Stomach (tissue), 9 donors: ENCODE results near the gene GRK2. TPM values are rescaled to one million over a fixed set of nuclear protein-coding genes. Genes with fewer than 3 reads are reported as not detected.

Source experiments
- DNase-seq, 2 donors: peaks; one replicate each; pipeline versions ENCODE4 v3.0.0 to v3.0.0-alpha.2; 2013 to 2019
- H3K27ac ChIP-seq, 5 donors: fragments of 200-600 bp in 4 of 5; sonication (generic) in 4 of 5; one replicate each; pipeline ENCODE4 v1.5.1; 2013 to 2019; ENCODE audit warnings: mild to moderate bottlenecking in 1 of 5, moderate library complexity in 1 of 5
- H3K27me3 ChIP-seq, 3 donors: fragments of 200-600 bp; sonication (generic); one replicate each; pipeline ENCODE4 v1.5.1; 2017 to 2019; ENCODE audit warnings: mixed run types in 1 of 3
- H3K36me3 ChIP-seq, 4 donors: fragments of 200-600 bp; sonication (generic); 1 replicate in 3 of 4; 2 replicates in 1 of 4; pipeline ENCODE4 v1.5.1; 2016 to 2019
- H3K4me1 ChIP-seq, 4 donors: fragments of 200-600 bp; sonication (generic); one replicate each; pipeline ENCODE4 v1.5.1; 2016 to 2019
- H3K4me3 ChIP-seq, 4 donors: fragments of 200-600 bp; sonication (generic) in 3 of 4; one replicate each; pipeline ENCODE4 v1.5.1; 2016 to 2019; ENCODE audit warnings: mild to moderate bottlenecking in 1 of 4
- H3K9me3 ChIP-seq, 4 donors: fragments of 200-600 bp; sonication (generic); one replicate each; pipeline ENCODE4 v1.5.1; 2016 to 2019
- EP300 ChIP-seq: sonication (generic); formaldehyde crosslinking; IDR thresholded peaks from one replicate; pipeline ENCODE4 v1.6.1; 2017; ENCODE audit warnings: antibody characterized with exemption
- POLR2A ChIP-seq, 4 donors: fragments of 450-650 bp; IDR thresholded peaks; one replicate each; pipeline ENCODE4 v1.6.1; 2016; ENCODE audit warnings: antibody characterized with exemption in 4 of 4, control low read depth in 2 of 4, mild to moderate bottlenecking in 1 of 4, moderate library complexity in 1 of 4
- POLR2AphosphoS5 ChIP-seq, 3 donors: sonication (generic); formaldehyde crosslinking; IDR thresholded peaks; one replicate each; pipeline ENCODE4 v1.6.1; 2016; ENCODE audit warnings: antibody characterized with exemption in 3 of 3
- WGBS, 5 donors: extraction: QIAGEN DNeasy Blood & Tissue Kit in 3 of 5; methylation state at CpG; one replicate each; pipeline versions ENCODE4 v1.1.5 to v1.1.7; 2013 to 2018; 5-methylcytosine and 5-hydroxymethylcytosine counted together
- intact Hi-C: fragments of 100-400 bp; cut with DNase I; formaldehyde crosslinking; loops from one replicate; pipeline ENCODE4 v1.15.1; 2023; ENCODE audit warnings: low total_unique reads
- polyA plus RNA-seq, 3 donors: library from polyadenylated mRNA; stranded (reverse); fragments of 200-250 nt; gene quantifications; one replicate each; pipeline ENCODE4 v1.2.3, GENCODE V29; 2013
- total RNA-seq, 5 donors: library from RNA; depleted of rRNA; stranded (reverse); fragments of >200 nt; gene quantifications; one replicate each; pipeline versions ENCODE4 v1.1.0 to v1.2.3, GENCODE V29; 2014 to 2016
- TF ChIP-seq, protein P1 (sequence below), 7 experiments: fragments of 450-650 bp in 4 of 7; fragments of 200-600 bp in 3 of 7; sonication (generic) in 3 of 7; IDR thresholded peaks; one replicate each; pipeline ENCODE4 v1.5.1; 2016 to 2019; ENCODE audit warnings: antibody characterized with exemption in 7 of 7, control low read depth in 2 of 7, mild to moderate bottlenecking in 1 of 7
- donor health status: healthy with polysubstance abuse.
- donor health status: Bipolar disorder and iron deficiency.
- donor health status: healthy.

The GRK2 gene
- total and polyA plus RNA-seq, 8 donors: 44.0 to 266 (median 86.2) TPM

DNA sequence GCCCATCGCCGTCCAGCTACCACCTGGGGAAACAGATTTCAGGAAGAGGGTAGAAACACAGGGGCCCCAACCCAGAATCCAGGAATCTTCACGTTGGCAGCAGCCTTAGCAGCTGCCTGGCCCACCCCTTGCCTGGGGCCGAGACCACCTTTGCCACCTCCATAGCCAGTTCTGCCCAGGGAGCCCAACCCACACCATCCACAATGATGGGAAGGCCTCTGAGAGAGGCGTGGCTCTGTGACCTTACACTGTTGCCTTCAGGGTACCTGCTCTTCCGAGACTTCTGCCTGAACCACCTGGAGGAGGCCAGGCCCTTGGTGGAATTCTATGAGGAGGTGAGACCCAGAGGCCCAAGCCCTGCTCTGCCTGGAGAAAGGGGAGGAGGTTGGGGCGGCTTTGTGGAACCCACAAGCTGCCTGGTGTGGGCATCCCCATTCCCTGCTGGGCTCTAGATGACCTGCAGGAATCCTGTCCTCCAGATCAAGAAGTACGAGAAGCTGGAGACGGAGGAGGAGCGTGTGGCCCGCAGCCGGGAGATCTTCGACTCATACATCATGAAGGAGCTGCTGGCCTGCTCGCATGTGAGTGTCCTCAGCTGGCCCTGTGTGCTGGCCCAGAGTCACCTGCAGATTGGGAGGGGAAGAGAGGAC, 12.8 kb downstream of the GRK2 start:
- no peak for DNase-seq
- intact Hi-C loops: no loop called here
- Histone ChIP-seq H3K27ac (peak overlapping the region; percentile 87 to 95 (median 92)), H3K4me3 (peak overlapping the region in 1 of 4 donors; percentile 38), H3K9me3 (no peaks in the 10 kb centered on the region), H3K4me1 (peaks cover 49 to 92% (median 65%) of the 10 kb centered on the region in 4 donors), H3K27me3 (no peaks in the 10 kb centered on the region), H3K36me3 (peaks cover 53 to 77% (median 60%) of the 10 kb centered on the region in 4 donors)
- 82 to 91% (median 85%) methylated on average over 10 to 14 of the region's 14 CpGs for WGBS, 5 donors
- TF ChIP-seq POLR2A (IDR thresholded peaks at IDR 0.05): no peak

DNA sequence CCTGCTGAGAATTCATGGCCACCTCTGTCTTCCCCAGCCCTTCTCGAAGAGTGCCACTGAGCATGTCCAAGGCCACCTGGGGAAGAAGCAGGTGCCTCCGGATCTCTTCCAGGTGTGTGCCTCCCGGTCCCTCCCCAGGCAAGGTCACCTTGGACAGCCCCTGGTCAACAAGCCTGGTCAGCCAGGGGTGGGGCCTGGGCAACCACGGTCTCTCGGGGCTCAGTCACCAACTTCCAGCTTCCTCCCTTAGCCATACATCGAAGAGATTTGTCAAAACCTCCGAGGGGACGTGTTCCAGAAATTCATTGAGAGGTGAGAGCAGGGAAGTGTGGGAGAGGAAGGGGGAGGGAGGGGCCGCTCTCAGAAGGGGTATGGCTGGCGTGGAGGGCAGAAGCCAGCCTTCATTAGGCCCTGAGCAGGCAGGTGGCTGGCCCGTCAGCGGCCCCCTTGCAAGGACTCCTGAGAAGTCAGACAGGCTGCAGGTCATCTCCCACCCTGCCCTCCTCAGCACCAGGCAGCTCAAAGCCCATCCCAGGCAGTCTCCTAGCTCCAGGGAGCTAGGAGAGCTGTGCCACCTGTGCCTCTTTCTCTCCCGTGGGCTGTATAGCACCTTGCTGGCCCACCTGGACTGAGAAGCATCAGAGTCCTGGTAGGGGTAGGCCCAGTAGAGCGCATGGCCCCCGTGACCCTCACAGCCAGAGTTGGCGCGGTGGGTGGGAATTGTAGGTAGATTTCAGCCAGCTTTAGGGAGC, 13.5 kb downstream of the GRK2 start:
- 70 to 82% (median 77%) methylated on average over 14 to 17 of the region's 17 CpGs for WGBS, 5 donors
- peak overlapping the region in 4 of 5 donors; percentile 25 to 95 (median 91) for H3K27ac ChIP-seq
- no peaks in the 10 kb centered on the region for H3K27me3 ChIP-seq
- no peak for DNase-seq
- H3K4me1 ChIP-seq: peaks cover 43 to 88% (median 58%) of the 10 kb centered on the region in 4 donors
- no peak overlapping the region for H3K4me3 ChIP-seq
- no peaks in the 10 kb centered on the region for H3K9me3 ChIP-seq
- TF ChIP-seq POLR2AphosphoS5 (IDR thresholded peaks at IDR 0.05) (no peak), EP300 (no peak)
- TF ChIP-seq, protein P1, sequence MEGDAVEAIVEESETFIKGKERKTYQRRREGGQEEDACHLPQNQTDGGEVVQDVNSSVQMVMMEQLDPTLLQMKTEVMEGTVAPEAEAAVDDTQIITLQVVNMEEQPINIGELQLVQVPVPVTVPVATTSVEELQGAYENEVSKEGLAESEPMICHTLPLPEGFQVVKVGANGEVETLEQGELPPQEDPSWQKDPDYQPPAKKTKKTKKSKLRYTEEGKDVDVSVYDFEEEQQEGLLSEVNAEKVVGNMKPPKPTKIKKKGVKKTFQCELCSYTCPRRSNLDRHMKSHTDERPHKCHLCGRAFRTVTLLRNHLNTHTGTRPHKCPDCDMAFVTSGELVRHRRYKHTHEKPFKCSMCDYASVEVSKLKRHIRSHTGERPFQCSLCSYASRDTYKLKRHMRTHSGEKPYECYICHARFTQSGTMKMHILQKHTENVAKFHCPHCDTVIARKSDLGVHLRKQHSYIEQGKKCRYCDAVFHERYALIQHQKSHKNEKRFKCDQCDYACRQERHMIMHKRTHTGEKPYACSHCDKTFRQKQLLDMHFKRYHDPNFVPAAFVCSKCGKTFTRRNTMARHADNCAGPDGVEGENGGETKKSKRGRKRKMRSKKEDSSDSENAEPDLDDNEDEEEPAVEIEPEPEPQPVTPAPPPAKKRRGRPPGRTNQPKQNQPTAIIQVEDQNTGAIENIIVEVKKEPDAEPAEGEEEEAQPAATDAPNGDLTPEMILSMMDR (IDR thresholded peaks at IDR 0.05): no peak
- H3K36me3 ChIP-seq: peaks cover 60 to 80% (median 67%) of the 10 kb centered on the region in 4 donors
- intact Hi-C loops: no loop called here

DNA sequence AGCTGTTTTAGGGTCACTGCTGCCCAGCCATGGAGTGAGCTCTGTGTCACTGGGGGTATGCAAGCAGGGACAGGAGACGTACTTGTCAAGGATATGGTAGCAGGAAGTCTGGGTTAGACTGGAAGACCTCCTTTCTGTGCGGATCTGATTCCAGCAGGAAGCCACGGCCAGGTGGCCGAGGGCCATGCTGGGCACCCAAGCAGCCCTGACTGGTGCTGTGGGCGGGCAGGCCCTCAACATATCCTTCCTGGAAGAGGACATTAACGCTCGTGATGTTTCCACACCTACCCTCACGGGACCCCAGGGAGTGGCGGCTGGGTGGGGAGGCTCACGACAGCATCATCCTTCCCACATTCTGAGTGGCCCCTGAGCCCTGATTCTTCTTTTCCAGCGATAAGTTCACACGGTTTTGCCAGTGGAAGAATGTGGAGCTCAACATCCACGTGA, 14.1 kb downstream of the GRK2 start:
- H3K4me1 ChIP-seq: peaks cover 38 to 88% (median 54%) of the 10 kb centered on the region in 4 donors
- DNase-seq: no peak
- TF ChIP-seq, protein P1 (IDR thresholded peaks at IDR 0.05): no peak
- no peak for TF ChIP-seq EP300
- TF ChIP-seq POLR2A (IDR thresholded peaks at IDR 0.05): no peak
- TF ChIP-seq POLR2AphosphoS5 (IDR thresholded peaks at IDR 0.05): no peak
- peak overlapping the region in 4 of 5 donors; percentile 25 to 95 (median 91) for H3K27ac ChIP-seq
- H3K36me3 ChIP-seq: peaks cover 66 to 80% (median 71%) of the 10 kb centered on the region in 4 donors
- whole genome bisulfite sequencing, 5 donors: 74 to 86% (median 82%) methylated on average over 13 of the region's 13 CpGs
- no peaks in the 10 kb centered on the region for H3K9me3 ChIP-seq
- intact Hi-C loops: no loop called here
- no peak overlapping the region for H3K4me3 ChIP-seq
- no peaks in the 10 kb centered on the region for H3K27me3 ChIP-seq

DNA sequence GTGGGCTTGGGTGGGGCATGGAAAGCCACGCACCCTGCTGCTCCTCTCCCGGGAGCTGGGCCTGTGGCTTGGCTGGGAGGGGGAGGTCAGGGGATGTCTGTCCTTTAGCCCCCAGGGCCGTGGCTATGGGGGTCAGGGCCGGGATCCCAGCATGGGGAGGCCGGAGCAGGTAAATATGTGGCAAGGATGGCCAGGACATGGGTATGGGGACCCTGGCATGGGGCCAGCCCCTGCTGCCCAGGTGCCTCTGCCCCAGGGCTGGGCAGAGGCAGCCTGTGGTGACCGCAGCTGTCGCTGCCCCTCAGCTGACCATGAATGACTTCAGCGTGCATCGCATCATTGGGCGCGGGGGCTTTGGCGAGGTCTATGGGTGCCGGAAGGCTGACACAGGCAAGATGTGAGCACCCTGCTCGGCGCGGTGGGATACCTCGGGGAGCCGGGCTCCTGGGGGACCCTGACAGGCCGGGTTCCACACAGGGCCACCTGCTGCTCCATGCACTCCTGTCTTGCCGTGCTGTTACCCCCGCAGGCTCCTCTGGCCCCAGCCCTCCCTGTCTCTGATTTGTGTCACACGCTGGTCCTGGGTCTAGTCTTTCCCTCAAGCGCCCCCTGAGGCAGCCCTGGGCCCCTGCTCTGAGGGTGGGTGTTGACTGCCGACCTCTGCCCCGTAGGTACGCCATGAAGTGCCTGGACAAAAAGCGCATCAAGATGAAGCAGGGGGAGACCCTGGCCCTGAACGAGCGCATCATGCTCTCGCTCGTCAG, 14.7 kb downstream of the GRK2 start:
- H3K27me3 ChIP-seq: no peaks in the 10 kb centered on the region
- H3K4me3 ChIP-seq: no peak overlapping the region
- H3K27ac ChIP-seq: peak overlapping the region in 3 of 5 donors; percentile 89 to 95 (median 93)
- H3K9me3 ChIP-seq: no peaks in the 10 kb centered on the region
- WGBS, 5 donors: 87 to 96% (median 94%) methylated on average over 20 to 31 of the region's 31 CpGs
- intact Hi-C loops: no loop called here
- H3K4me1 ChIP-seq: peaks cover 32 to 88% (median 50%) of the 10 kb centered on the region in 4 donors
- TF ChIP-seq POLR2A (IDR thresholded peaks at IDR 0.05) (no peak), POLR2AphosphoS5 (IDR thresholded peaks at IDR 0.05) (no peak), EP300 (no peak)
- TF ChIP-seq, protein P1 (IDR thresholded peaks at IDR 0.05): no peak
- peaks cover 72 to 80% (median 75%) of the 10 kb centered on the region in 4 donors for H3K36me3 ChIP-seq
- no peak for DNase-seq
